Lower leg skin (tissue), 4 donors: ENCODE measurements around the gene UBE3D. TPM values are rescaled to one million over a fixed set of nuclear protein-coding genes. Genes with fewer than 3 reads are reported as not detected.

ENCODE experiments used
- DNase-seq, 2 donors: peaks; one replicate each; pipeline ENCODE4 v3.0.0-alpha.2; 2019; ENCODE audit warnings: low spot score in 2 of 2
- H3K4me3 ChIP-seq: fragments of 200-600 bp; sonication (generic); 2 replicates; pipeline ENCODE4 v1.5.1; 2017; ENCODE audit warnings: mild to moderate bottlenecking, low read depth; ENCODE audit not compliant: poor library complexity, severe bottlenecking
- POLR2A ChIP-seq, 2 donors: fragments of 450-650 bp; IDR thresholded peaks; one replicate each; pipeline ENCODE4 v1.6.1; 2016 to 2017; ENCODE audit warnings: antibody characterized with exemption in 2 of 2, mild to moderate bottlenecking in 1 of 2, moderate library complexity in 1 of 2
- WGBS, 2 donors: methylation state at CpG; one replicate each; pipeline ENCODE4 v1.1.5; 2018; 5-methylcytosine and 5-hydroxymethylcytosine counted together
- intact Hi-C: fragments of 100-400 bp; cut with DNase I; formaldehyde crosslinking; loops from one replicate; pipeline ENCODE4 v1.15.0; 2023; ENCODE audit warnings: low total_unique reads
- total RNA-seq, 4 donors: library from RNA; depleted of rRNA; stranded (reverse); fragments of >200 nt; gene quantifications; one replicate each; pipeline ENCODE4 v1.1.0, GENCODE V29; 2016
- TF ChIP-seq, protein P1 (sequence below), 3 donors: fragments of 450-650 bp; IDR thresholded peaks; one replicate each; pipeline ENCODE4 v1.5.1; 2016; ENCODE audit warnings: antibody characterized with exemption in 3 of 3, mild to moderate bottlenecking in 3 of 3, moderate library complexity in 2 of 3

Gene UBE3D
- total RNA-seq, 4 donors from 2014 or later, result 5.1 to 5.8 (median 5.2) TPM

- no peak for TF ChIP-seq POLR2A (IDR thresholded peaks at IDR 0.05)
- TF ChIP-seq, protein P1, sequence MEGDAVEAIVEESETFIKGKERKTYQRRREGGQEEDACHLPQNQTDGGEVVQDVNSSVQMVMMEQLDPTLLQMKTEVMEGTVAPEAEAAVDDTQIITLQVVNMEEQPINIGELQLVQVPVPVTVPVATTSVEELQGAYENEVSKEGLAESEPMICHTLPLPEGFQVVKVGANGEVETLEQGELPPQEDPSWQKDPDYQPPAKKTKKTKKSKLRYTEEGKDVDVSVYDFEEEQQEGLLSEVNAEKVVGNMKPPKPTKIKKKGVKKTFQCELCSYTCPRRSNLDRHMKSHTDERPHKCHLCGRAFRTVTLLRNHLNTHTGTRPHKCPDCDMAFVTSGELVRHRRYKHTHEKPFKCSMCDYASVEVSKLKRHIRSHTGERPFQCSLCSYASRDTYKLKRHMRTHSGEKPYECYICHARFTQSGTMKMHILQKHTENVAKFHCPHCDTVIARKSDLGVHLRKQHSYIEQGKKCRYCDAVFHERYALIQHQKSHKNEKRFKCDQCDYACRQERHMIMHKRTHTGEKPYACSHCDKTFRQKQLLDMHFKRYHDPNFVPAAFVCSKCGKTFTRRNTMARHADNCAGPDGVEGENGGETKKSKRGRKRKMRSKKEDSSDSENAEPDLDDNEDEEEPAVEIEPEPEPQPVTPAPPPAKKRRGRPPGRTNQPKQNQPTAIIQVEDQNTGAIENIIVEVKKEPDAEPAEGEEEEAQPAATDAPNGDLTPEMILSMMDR (IDR thresholded peaks at IDR 0.05), result peak in 1 of 3 donors; percentile 71
- intact Hi-C loops, result loop anchor here (5.0 kb wide), 1 partner anchor 1405 kb away; no protein-coding TSS in a partner anchor
- peak within 1 kb of the TSS; percentile 95 for H3K4me3 ChIP-seq
- DNase-seq, result peak; percentile 94 to 99
- WGBS, 2 donors, result 0 to 1% methylated on average over 48 to 52 of the region's 78 CpGs
These were observed 2.1 kb upstream of the UBE3D start, which contains the start of gene DOP1A for GRCh38 chr6:83067448-83068439. DOP1A (plus strand) TSS chr6:83067671; CDS start chr6:83096978, 29,307 bp downstream.

DNA sequence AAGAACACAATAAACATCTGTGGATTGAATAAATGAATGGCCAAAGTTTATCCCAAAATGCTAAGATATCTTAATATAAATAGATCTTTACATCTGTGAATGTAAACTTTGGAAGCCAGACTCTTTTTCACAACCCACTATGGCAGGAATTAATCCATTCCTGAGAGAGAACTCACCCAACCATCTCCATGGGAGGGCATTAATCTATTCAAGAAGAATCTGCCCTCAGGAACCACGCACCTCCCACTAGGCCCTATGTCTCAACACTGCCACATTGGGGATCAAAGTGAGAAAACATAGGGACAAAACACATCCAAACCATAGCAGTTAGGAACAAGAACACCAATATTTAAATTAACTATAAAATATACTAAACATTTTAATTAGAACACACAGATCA is 3.4 kb downstream of the UBE3D start:
- intact Hi-C loops, result no loop called here
- TF ChIP-seq POLR2A (IDR thresholded peaks at IDR 0.05), result no peak
- TF ChIP-seq, protein P1 (IDR thresholded peaks at IDR 0.05), result no peak
- DNase-seq, result no peak
- H3K4me3 ChIP-seq, result no peak overlapping the region
- WGBS, 2 donors, result 92 to 97% methylated on average over 1 of the region's 1 CpG

DNA sequence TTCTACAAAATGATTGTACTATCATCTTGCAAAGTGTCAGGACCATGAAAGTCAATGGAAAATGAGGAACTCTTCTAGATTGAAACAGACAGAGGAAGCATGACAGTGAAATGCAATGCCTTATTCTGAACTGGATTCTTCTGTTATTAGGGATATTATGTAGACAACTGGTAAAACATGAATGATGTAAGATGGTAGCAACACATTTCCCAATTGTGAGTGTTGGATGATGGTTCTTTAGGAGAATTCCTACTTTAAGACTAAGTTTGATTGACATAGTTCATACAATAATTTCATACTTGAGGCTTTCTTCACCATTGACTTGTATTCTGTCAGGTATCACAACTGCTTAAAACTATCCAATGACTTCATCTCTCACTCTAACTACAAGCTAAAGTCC is 4.5 kb downstream of the UBE3D start:
- no peak for TF ChIP-seq POLR2A (IDR thresholded peaks at IDR 0.05)
- TF ChIP-seq, protein P1 (IDR thresholded peaks at IDR 0.05), result no peak
- H3K4me3 ChIP-seq, result no peak overlapping the region
- intact Hi-C loops, result no loop called here
- DNase-seq, result no peak

GRCh38 chr6:83057705-83058321 is 7.8 kb downstream of the UBE3D start:
- no peak overlapping the region for H3K4me3 ChIP-seq
- intact Hi-C loops, result loop anchor here (5.0 kb wide), 1 partner anchor 786 kb away; no protein-coding TSS in a partner anchor
- no peak for DNase-seq
- 32 to 36% methylated on average over 4 of the region's 4 CpGs for WGBS, 2 donors
- TF ChIP-seq, protein P1 (IDR thresholded peaks at IDR 0.05), result no peak
- TF ChIP-seq POLR2A (IDR thresholded peaks at IDR 0.05), result no peak

DNA sequence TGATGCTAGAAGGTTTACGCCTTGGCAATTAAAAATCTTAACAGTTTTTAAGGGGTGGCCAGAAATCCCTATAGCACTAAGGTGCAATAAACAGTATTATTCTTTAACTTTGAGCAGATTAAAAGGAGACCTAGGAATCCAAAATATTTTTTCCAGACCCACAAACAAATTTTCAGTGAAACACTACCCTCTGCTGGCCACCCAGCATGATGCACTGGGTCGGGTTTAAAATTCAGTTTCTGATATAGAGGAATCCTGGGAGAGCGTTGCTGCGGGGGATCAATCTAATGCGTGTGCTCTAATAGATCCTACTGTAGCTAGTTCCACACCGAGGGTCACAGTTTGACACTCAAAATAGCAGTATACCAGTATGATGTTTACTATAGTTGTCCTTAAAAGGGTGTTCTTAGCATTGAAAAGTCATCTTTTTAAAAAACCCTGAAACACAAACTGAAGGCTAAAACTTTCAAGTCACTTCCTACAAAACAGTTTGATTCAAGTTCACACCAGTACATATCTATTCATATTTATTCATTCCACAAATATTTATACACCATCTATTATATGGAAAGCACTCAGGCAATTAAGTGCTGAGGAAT is 10.2 kb downstream of the UBE3D start:
- WGBS, 2 donors, result 15 to 18% methylated on average over 6 of the region's 6 CpGs
- DNase-seq, result peak in 1 of 2 donors; percentile 38

More for the DNA sequence above, 10.2 kb downstream of the UBE3D start:
- no peak overlapping the region for H3K4me3 ChIP-seq
- TF ChIP-seq, protein P1 (IDR thresholded peaks at IDR 0.05), result peak in 1 of 3 donors; percentile 61
- TF ChIP-seq POLR2A (IDR thresholded peaks at IDR 0.05), result no peak
- intact Hi-C loops, result loop anchor here (5.0 kb wide), 1 partner anchor 783 kb away; no protein-coding TSS in a partner anchor
